Pons (tissue), 1 donor: ENCODE measurements around the gene BHLHA15.

Experiments used
- DNase-seq: peaks from one replicate; pipeline ENCODE4 v3.0.0-alpha.2; 2016; ENCODE audit warnings: low spot score

BHLHA15 gene

GRCh38 chr7:98211221-98211675 lies at the start of gene BHLHA15:
Gene BHLHA15 (plus strand): TSS chr7:98211439. CDS start chr7:98212310, 871 bp downstream.
- DNase-seq, result no peak

- DNase-seq, result peak; percentile 48
Observed at GRCh38 chr7:98162758-98163157, 48.5 kb upstream of the BHLHA15 start.

GRCh38 chr7:98163269-98163668 lies 48.0 kb upstream of the BHLHA15 start:
- no peak for DNase-seq

GRCh38 chr7:98163704-98164494 lies 47.3 kb upstream of the BHLHA15 start:
- no peak for DNase-seq

GRCh38 chr7:98165827-98166667 lies 45.2 kb upstream of the BHLHA15 start:
- no peak for DNase-seq

- no peak for DNase-seq
Observed at GRCh38 chr7:98166668-98166970, 44.6 kb upstream of the BHLHA15 start.

- DNase-seq, result no peak
Observed at GRCh38 chr7:98167653-98168052, 43.6 kb upstream of the BHLHA15 start.

GRCh38 chr7:98168181-98168903 lies 42.9 kb upstream of the BHLHA15 start:
- DNase-seq, result peak; percentile 58

GRCh38 chr7:98168904-98169621 lies 42.2 kb upstream of the BHLHA15 start:
- no peak for DNase-seq

GRCh38 chr7:98170966-98171365 lies 40.3 kb upstream of the BHLHA15 start:
- DNase-seq, result no peak

- no peak for DNase-seq
Observed at GRCh38 chr7:98171449-98171848, 39.8 kb upstream of the BHLHA15 start.

GRCh38 chr7:98174334-98175259 lies 36.6 kb upstream of the BHLHA15 start:
- peak; percentile 53 for DNase-seq

GRCh38 chr7:98175260-98175940 lies 35.8 kb upstream of the BHLHA15 start:
- DNase-seq, result no peak

- no peak for DNase-seq
Observed at GRCh38 chr7:98177553-98177952, 33.7 kb upstream of the BHLHA15 start.

- peak; percentile 66 for DNase-seq
Observed at GRCh38 chr7:98178321-98178720, 32.9 kb upstream of the BHLHA15 start.

GRCh38 chr7:98178762-98179490 lies 32.3 kb upstream of the BHLHA15 start:
- no peak for DNase-seq

- no peak for DNase-seq
Observed at GRCh38 chr7:98180751-98181150, 30.5 kb upstream of the BHLHA15 start.

GRCh38 chr7:98185101-98185500 lies 26.1 kb upstream of the BHLHA15 start:
- DNase-seq, result no peak

- DNase-seq, result no peak
Observed at GRCh38 chr7:98186452-98187137, 24.6 kb upstream of the BHLHA15 start.
